Measurements from ENCODE around the gene SERPINE2. TPM values are rescaled to one million over a fixed set of nuclear protein-coding genes. Genes with fewer than 3 reads are reported as not detected.

SERPINE2 gene
- polyA plus RNA-seq, 1 experiment, result 24.0 TPM

DNA sequence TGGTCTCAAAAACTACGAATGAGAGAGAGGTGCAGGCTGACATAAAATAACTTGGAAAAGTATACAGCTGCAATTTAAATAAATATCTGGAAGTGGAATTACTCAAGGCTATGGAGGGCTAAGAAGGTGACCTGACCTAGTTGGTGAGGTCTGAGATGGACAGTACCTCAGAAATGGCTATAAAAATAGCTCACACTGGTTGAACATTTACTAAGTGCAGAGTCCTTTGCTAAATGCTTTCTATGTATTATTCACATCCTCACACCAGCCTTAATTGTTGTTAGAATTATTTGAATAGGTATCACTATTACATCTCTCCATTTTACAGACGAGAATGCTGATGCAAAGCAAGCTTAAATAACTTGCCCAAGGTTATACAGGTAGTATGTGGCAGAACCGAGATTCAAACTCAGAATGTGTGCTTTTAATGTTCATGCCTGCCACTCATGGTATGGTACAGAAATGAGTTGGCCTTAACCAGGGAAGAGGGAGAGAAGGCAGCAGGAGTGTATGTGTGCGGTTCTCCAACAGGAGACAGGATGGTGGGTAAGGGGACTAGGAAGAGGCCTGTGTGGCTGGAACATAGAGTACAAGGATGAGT lies 44.4 kb downstream of the SERPINE2 start:
- POLR2A ChIA-PET, result no interaction called here

DNA sequence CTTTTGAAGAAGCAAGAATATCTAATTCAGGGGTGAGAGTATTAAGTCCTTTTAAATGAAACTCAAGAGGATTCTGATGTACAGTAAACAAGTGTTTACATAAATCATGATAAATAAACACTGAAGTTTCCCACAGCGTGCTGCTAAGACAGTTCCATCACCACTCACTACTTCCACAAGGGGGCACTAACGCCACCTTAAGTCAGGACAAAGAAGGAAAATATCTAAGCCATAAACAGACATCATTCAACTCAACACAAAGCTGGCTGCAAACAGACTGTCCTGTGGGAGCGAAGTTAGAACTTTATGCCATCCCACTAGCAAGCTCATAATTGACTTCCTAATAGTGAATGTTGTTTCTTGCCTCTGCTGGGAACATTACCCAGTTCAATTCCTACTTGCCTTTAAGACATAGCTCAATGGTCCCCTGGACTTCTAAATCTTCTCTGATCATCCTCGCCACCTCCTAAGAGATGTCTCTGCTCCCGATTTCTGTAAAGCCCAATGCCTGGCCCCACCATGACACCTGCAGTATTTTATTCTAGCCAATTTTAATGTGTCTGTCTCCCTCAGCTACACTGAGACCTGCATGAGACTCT lies 45.4 kb downstream of the SERPINE2 start:
- no peak overlapping the region for H3K27ac ChIP-seq (ENCODE audit: low read depth, low read length)
- DNase-seq (ENCODE audit: low read depth, low spot score), result peak; percentile 53
- POLR2A ChIA-PET, result interaction anchor here (0.5 to 1.3 kb wide), 2 partner anchors 187 to 289 kb away, joined by 4 to 9 read pairs; no protein-coding TSS in a partner anchor
- H3K27me3 ChIP-seq (ENCODE audit: control insufficient read depth, insufficient read depth, low read length), result no peaks in the 10 kb centered on the region
- CTCF ChIA-PET, result interaction anchor here (0.5 to 7.4 kb wide), 89 partner anchors 9 to 1006 kb away, joined by 3 to 477 read pairs (median 5); partner anchors contain the start of gene CUL3
- H3K4me3 ChIP-seq (ENCODE audit: low read depth, low read length), result no peak overlapping the region
- H3K9me3 ChIP-seq (ENCODE audit: control insufficient read depth, insufficient read depth, low read length), result no peaks in the 10 kb centered on the region
- TF ChIP-seq, protein P1, sequence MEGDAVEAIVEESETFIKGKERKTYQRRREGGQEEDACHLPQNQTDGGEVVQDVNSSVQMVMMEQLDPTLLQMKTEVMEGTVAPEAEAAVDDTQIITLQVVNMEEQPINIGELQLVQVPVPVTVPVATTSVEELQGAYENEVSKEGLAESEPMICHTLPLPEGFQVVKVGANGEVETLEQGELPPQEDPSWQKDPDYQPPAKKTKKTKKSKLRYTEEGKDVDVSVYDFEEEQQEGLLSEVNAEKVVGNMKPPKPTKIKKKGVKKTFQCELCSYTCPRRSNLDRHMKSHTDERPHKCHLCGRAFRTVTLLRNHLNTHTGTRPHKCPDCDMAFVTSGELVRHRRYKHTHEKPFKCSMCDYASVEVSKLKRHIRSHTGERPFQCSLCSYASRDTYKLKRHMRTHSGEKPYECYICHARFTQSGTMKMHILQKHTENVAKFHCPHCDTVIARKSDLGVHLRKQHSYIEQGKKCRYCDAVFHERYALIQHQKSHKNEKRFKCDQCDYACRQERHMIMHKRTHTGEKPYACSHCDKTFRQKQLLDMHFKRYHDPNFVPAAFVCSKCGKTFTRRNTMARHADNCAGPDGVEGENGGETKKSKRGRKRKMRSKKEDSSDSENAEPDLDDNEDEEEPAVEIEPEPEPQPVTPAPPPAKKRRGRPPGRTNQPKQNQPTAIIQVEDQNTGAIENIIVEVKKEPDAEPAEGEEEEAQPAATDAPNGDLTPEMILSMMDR (IDR thresholded peaks at IDR 0.05; ENCODE audit: low read depth, low read length), result peak; percentile 84

More for the DNA sequence above, 44.4 kb downstream of the SERPINE2 start:
- H3K27ac ChIP-seq (ENCODE audit: low read depth, low read length), result no peak overlapping the region
- H3K9me3 ChIP-seq (ENCODE audit: control insufficient read depth, insufficient read depth, low read length), result no peaks in the 10 kb centered on the region
- no peak for DNase-seq (ENCODE audit: low read depth, low spot score)
- CTCF ChIA-PET, result interaction anchor here (0.9 to 7.4 kb wide), 13 partner anchors 12 to 657 kb away, joined by 3 to 477 read pairs (median 6); partner anchors contain the start of gene CUL3
- TF ChIP-seq, protein P1 (IDR thresholded peaks at IDR 0.05; ENCODE audit: low read depth, low read length), result no peak
- no peak overlapping the region for H3K4me3 ChIP-seq (ENCODE audit: low read depth, low read length)
- H3K27me3 ChIP-seq (ENCODE audit: control insufficient read depth, insufficient read depth, low read length), result no peaks in the 10 kb centered on the region

- TF ChIP-seq, protein P1 (IDR thresholded peaks at IDR 0.05; ENCODE audit: low read depth, low read length), result no peak
- ChIA-PET POLR2A (no interaction called here), CTCF (interaction anchor here (0.7 to 7.4 kb wide), 4 partner anchors 13 to 296 kb away, joined by 3 to 477 read pairs (median 84); no protein-coding TSS in a partner anchor)
- no peak overlapping the region for H3K4me3 ChIP-seq (ENCODE audit: low read depth, low read length)
- no peaks in the 10 kb centered on the region for H3K27me3 ChIP-seq (ENCODE audit: control insufficient read depth, insufficient read depth, low read length)
- no peak overlapping the region for H3K27ac ChIP-seq (ENCODE audit: low read depth, low read length)
- DNase-seq (ENCODE audit: low read depth, low spot score), result no peak
- H3K9me3 ChIP-seq (ENCODE audit: control insufficient read depth, insufficient read depth, low read length), result no peaks in the 10 kb centered on the region
These were observed 47.5 kb downstream of the SERPINE2 start for GRCh38 chr2:223991611-223992010.

DNA sequence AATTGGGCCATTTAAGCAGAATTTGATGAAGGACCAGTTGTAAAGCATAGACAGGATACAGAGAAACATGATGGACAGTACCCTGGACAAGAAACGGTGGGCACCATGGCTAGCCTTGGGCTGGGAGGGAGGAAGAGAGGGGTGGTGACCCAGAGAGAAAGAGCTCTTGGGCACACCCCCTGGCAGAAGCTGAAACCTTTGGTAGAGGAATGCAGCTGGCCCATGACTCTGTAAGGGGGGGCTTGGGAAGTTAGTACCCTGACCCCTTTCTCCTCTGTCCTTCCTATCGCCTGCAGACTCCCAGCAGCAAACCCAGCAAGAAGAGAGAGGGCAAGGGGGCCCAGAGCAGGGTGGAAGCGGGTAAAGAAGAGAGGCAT lies 49.2 kb downstream of the SERPINE2 start:
- Histone ChIP-seq H3K27me3 (ENCODE audit: control insufficient read depth, insufficient read depth, low read length) (no peaks in the 10 kb centered on the region), H3K27ac (ENCODE audit: low read depth, low read length) (no peak overlapping the region), H3K4me3 (ENCODE audit: low read depth, low read length) (no peak overlapping the region), H3K9me3 (ENCODE audit: control insufficient read depth, insufficient read depth, low read length) (no peaks in the 10 kb centered on the region)
- CTCF ChIA-PET, result interaction anchor here (2.9 to 6.7 kb wide), 2 partner anchors 18 to 294 kb away, joined by 19 to 137 read pairs; no protein-coding TSS in a partner anchor
- POLR2A ChIA-PET, result no interaction called here
- TF ChIP-seq, protein P1 (IDR thresholded peaks at IDR 0.05; ENCODE audit: low read depth, low read length), result no peak
- DNase-seq (ENCODE audit: low read depth, low spot score), result no peak
